GM12892 (cell line): Measurements from ENCODE around the gene LCK.

Experiments used
- POLR2A ChIP-seq: IDR thresholded peaks from 2 replicates; pipeline ENCODE4 v1.6.1; 2011; ENCODE audit warnings: low read depth, low read length, control low read depth
- POLR2AphosphoS5 ChIP-seq: IDR thresholded peaks from 2 replicates; pipeline ENCODE4 v1.6.1; 2011; ENCODE audit warnings: low read depth, low read length, control low read depth
- TAF1 ChIP-seq: IDR thresholded peaks from 2 replicates; pipeline ENCODE4 v1.6.1; 2011; ENCODE audit warnings: low read depth, mild to moderate bottlenecking, control low read depth, low read length, borderline replicate concordance

DNA sequence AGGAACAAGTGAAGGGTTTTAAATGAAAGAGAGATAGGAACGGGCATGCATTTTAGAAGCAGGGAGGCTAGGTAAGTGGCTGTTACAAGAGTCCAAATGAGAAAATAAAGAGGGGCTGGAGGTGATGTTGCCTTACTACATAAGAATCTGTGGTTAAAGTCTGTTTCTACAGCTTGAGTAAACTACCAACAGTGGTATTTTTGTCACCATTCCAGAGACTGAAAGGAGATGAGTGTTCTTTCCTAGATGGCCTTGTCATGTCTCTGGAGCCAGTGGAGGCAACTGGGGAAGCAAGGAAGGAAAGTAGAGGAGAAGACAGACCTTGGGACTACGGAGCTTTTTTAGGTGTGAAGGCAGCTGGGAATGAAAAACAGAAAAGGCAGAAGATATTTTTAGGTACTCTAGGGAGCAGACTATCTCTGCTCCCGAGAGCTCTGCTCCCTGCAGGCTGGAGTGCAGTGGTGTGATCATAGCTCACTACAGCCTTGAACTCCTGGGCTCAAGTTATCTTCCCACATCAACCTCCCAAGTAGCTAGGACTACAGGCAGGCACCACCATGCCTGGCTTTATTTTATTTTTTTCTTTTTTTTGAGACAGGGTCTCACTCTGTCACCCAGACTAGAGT is 53.0 kb downstream of the LCK start:
- TF ChIP-seq POLR2AphosphoS5 (no peak), TAF1 (no peak), POLR2A (no peak)
